RWPE1 (cell line): ENCODE results near the gene CLDN2.
"Not testable (repeated sequence)": the region's sequence is repeated elsewhere in the genome, so short reads cannot be mapped to it uniquely, and the experiment has no call there.

Source experiments
- CTCF ChIA-PET: fragments of 350-600 bp; sonication (Branson Sonifier 250); formaldehyde crosslinking; extraction: SDS; loops from one replicate; lab custom pipeline; 2021; lab: Yijun Ruan, JAX
- POLR2A ChIA-PET: fragments of 400-600 bp; formaldehyde crosslinking; extraction: SDS; loops from one replicate; lab custom pipeline; 2020; ENCODE audit warnings: antibody characterized with exemption; ENCODE audit not compliant: low non-redundant PET; lab: Yijun Ruan, JAX
- DNase-seq: peaks from one replicate; pipeline ENCODE4 v3.0.0; 2012; ENCODE audit warnings: low spot score
- H3K27ac ChIP-seq: fragments of 450-650 bp; 2 replicates; pipeline ENCODE4 v1.5.1; 2017
- TF ChIP-seq, protein P1 (sequence below): fragments of 450-650 bp; conservative IDR thresholded peaks from 2 replicates; pipeline ENCODE4 v1.5.1; 2017; ENCODE audit warnings: low read depth, mild to moderate bottlenecking

CLDN2 gene

GRCh38 chrX:106957856-106958255 is 37.7 kb downstream of the CLDN2 start:
- TF ChIP-seq, protein P1, sequence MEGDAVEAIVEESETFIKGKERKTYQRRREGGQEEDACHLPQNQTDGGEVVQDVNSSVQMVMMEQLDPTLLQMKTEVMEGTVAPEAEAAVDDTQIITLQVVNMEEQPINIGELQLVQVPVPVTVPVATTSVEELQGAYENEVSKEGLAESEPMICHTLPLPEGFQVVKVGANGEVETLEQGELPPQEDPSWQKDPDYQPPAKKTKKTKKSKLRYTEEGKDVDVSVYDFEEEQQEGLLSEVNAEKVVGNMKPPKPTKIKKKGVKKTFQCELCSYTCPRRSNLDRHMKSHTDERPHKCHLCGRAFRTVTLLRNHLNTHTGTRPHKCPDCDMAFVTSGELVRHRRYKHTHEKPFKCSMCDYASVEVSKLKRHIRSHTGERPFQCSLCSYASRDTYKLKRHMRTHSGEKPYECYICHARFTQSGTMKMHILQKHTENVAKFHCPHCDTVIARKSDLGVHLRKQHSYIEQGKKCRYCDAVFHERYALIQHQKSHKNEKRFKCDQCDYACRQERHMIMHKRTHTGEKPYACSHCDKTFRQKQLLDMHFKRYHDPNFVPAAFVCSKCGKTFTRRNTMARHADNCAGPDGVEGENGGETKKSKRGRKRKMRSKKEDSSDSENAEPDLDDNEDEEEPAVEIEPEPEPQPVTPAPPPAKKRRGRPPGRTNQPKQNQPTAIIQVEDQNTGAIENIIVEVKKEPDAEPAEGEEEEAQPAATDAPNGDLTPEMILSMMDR: no peak
- ChIA-PET CTCF (interaction anchor here (1.2 kb wide), 1 partner anchor 64 kb away, joined by 3 read pairs; no protein-coding TSS in a partner anchor), POLR2A (no interaction called here)
- no peak overlapping the region for H3K27ac ChIP-seq
- no peak for DNase-seq

DNA sequence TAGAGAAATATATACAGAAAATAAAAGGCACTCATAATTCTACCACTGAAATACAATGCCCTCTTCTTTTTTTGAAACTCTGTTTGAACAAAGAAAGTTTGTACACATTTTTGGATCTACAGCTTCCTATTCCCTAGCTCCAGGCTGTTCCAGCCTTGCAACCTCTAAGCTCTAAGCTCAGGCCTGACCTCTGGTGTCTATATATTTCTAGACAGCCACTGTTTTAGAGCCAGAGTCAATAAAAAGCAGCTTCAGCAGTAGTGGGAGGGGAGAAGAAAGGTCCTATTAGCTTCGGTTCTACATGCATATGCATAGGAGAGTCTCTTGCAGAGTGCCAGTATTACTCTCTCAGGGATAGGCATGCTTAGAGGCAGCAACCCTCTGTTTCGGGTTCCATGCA is 39.7 kb downstream of the CLDN2 start:
- POLR2A ChIA-PET: no interaction called here

GRCh38 chrX:106963111-106963510 is 42.9 kb downstream of the CLDN2 start:
- H3K27ac ChIP-seq: no peak overlapping the region
- POLR2A ChIA-PET: no interaction called here
- DNase-seq: no peak
- CTCF ChIA-PET: interaction anchor here (0.7 kb wide), 1 partner anchor 41 kb away, joined by 3 read pairs; no protein-coding TSS in a partner anchor
- TF ChIP-seq, protein P1: no peak

More for the DNA sequence above, 39.7 kb downstream of the CLDN2 start:
- TF ChIP-seq, protein P1: no peak
- DNase-seq: peak; percentile 8
- no peak overlapping the region for H3K27ac ChIP-seq
- CTCF ChIA-PET: interaction anchor here (0.6 to 1.1 kb wide), 3 partner anchors 38 to 68 kb away, joined by 3 to 4 read pairs (median 3); no protein-coding TSS in a partner anchor

GRCh38 chrX:106964290-106964689 is 44.1 kb downstream of the CLDN2 start:
- DNase-seq: no peak
- TF ChIP-seq, protein P1: no peak
- CTCF ChIA-PET: no interaction called here
- no peak overlapping the region for H3K27ac ChIP-seq
- POLR2A ChIA-PET: no interaction called here

- POLR2A ChIA-PET, DNase-seq, CTCF ChIA-PET, H3K27ac ChIP-seq: not testable (repeated sequence)
These were observed 46.3 kb downstream of the CLDN2 start for GRCh38 chrX:106966547-106966946.

- TF ChIP-seq, protein P1: no peak
- H3K27ac ChIP-seq: no peak overlapping the region
- CTCF ChIA-PET: interaction anchor here (0.5 kb wide), 1 partner anchor 75 kb away, joined by 3 read pairs; no protein-coding TSS in a partner anchor
- POLR2A ChIA-PET: no interaction called here
- no peak for DNase-seq
These were observed 52.7 kb downstream of the CLDN2 start for GRCh38 chrX:106972896-106973295.

DNA sequence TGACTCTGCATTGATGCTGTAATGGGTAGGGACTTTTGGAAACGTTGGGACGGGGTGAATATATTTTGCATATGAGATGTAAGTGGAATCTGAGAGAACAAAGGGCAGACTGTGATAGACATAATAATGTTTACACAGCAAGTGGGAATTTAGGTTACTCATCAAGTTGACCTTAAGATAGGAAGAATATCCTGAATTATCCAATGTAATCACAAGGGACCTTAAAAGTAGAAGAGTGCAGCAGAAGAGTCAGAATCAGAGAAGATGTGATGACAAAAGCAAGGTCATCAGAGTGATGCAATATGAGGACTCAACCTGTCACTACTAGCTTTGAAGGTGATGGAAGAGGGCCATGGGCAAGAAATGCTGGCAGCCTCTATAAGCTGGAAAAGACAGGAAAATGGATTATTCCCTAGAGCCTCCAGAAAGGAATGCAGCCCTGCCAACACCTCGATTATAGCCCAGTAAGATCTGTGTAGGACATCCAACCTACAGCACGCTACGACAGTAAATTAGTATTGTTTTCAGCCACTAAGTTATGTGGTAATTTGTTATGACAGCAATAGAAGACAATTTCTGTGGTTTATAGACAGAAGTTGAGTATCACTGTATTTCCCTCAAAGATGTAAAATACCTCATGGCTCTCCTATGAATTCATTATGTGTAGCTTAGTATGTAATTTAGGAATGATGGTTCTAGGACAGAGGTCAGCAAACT is 53.4 kb downstream of the CLDN2 start:
- ChIA-PET CTCF (no interaction called here), POLR2A (no interaction called here)
- no peak overlapping the region for H3K27ac ChIP-seq
- TF ChIP-seq, protein P1: no peak
- no peak for DNase-seq
